Stimulated activated CD4-positive, alpha-beta T cell treated with anti-CD3 and anti-CD28 coated beads, Interleukin-15, amount 100 ng/mL, for 48 hours (primary cell): ENCODE measurements around the gene RILPL1.

Experiments used
- DNase-seq, 2 donors: peaks; one replicate each; pipeline ENCODE4 v3.0.0-alpha.2; 2020; ENCODE audit warnings: low read depth in 2 of 2

The RILPL1 gene

GRCh38 chr12:123428591-123428990 lies 104.9 kb downstream of the RILPL1 start:
- DNase-seq = no peak

- no peak for DNase-seq
These were observed 106.3 kb downstream of the RILPL1 start for GRCh38 chr12:123427036-123427769.

GRCh38 chr12:123421314-123421713 lies 112.2 kb downstream of the RILPL1 start:
- DNase-seq = no peak
